ENCODE data around the gene AP5S1. TPM values are rescaled to one million over a fixed set of nuclear protein-coding genes. Genes with fewer than 3 reads are reported as not detected.

Gene AP5S1
- total and polyA plus RNA-seq, 2 experiments from 2014 or later, result 7.6 to 22.9 TPM

DNA sequence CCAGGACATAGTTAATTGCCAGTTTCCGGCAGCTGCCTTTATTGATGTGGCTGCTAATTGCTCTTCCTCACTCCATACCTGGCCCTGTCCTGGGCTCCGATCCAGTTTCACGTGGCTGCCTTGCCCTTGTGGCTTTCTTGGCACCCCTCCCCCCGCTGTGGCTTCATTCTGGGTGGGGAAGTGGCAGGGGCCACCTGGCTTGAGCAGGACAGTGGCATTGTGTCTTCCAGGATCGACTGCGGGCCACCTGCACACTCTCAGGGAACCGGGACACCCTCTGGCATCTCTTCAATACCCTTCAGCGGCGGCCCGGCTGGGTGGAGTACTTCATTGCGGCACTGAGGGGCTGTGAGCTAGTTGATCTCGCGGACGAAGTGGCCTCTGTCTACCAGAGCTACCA is 37.1 kb downstream of the AP5S1 start:
- Histone ChIP-seq H3K9me3 (ENCODE audit: low read depth) (no peaks in the 10 kb centered on the region), H3K4me3 (no peak overlapping the region), H3K36me3 (peaks cover 19% of the 10 kb centered on the region), H3K4me1 (ENCODE audit: low read depth) (no peaks in the 10 kb centered on the region), H3K27me3 (no peaks in the 10 kb centered on the region), H3K27ac (no peak overlapping the region)
- TF ChIP-seq, protein P1, sequence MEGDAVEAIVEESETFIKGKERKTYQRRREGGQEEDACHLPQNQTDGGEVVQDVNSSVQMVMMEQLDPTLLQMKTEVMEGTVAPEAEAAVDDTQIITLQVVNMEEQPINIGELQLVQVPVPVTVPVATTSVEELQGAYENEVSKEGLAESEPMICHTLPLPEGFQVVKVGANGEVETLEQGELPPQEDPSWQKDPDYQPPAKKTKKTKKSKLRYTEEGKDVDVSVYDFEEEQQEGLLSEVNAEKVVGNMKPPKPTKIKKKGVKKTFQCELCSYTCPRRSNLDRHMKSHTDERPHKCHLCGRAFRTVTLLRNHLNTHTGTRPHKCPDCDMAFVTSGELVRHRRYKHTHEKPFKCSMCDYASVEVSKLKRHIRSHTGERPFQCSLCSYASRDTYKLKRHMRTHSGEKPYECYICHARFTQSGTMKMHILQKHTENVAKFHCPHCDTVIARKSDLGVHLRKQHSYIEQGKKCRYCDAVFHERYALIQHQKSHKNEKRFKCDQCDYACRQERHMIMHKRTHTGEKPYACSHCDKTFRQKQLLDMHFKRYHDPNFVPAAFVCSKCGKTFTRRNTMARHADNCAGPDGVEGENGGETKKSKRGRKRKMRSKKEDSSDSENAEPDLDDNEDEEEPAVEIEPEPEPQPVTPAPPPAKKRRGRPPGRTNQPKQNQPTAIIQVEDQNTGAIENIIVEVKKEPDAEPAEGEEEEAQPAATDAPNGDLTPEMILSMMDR (IDR thresholded peaks at IDR 0.05; ENCODE audit: low read depth, low read length), result no peak
- DNase-seq (ENCODE audit: low read depth in 1 of 2, low spot score in 1 of 2), result no peak

DNA sequence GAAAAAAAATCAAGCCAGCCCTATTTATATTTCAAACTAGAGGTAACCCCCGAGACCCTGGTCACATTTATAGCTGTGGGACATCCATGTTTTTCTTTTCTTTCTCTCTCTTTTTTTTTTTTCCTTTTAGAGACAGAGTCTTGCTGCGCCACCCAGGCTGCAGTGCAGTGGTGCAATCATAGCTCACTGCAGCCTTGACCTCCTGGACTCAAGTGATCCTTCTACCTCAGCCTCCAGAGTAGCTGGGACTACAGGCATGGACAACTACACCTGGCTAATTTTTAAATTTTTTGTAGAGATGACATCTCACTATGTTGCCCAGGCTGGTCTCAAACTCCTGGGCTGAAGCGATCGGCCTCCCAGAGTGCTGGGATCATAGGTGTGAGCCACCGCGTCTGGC is 38.3 kb downstream of the AP5S1 start:
- Histone ChIP-seq H3K36me3 (peaks cover 32% of the 10 kb centered on the region), H3K27me3 (no peaks in the 10 kb centered on the region), H3K9me3 (ENCODE audit: low read depth) (no peaks in the 10 kb centered on the region), H3K4me1 (ENCODE audit: low read depth) (no peaks in the 10 kb centered on the region), H3K4me3 (no peak overlapping the region), H3K27ac (no peak overlapping the region)
- DNase-seq (ENCODE audit: low read depth in 1 of 2, low spot score in 1 of 2), result no peak
- TF ChIP-seq, protein P1 (IDR thresholded peaks at IDR 0.05; ENCODE audit: low read depth, low read length), result no peak

DNA sequence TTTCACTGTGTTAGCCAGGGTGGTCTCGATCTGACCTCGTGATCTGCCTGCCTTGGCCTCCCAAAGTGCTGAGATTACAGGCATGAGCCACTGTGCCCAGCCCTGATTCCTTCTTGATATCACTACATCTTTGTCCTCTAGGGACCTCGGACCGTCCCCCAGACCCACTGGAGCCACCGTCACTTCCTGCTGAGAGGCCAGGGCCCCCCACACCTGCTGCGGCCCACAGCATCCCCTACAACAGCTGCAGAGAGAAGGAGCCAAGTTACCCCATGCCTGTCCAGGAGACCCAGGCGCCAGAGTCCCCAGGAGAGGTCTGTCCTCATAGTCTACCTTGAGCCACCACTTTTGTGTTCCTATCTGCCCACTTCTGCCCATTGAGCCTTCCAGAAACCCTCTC is 40.8 kb downstream of the AP5S1 start:
- Histone ChIP-seq H3K27me3 (no peaks in the 10 kb centered on the region), H3K27ac (no peak overlapping the region), H3K4me1 (ENCODE audit: low read depth) (no peaks in the 10 kb centered on the region), H3K4me3 (no peak overlapping the region), H3K9me3 (ENCODE audit: low read depth) (no peaks in the 10 kb centered on the region), H3K36me3 (peaks cover 46% of the 10 kb centered on the region)
- no peak for DNase-seq (ENCODE audit: low read depth in 1 of 2, low spot score in 1 of 2)
- TF ChIP-seq, protein P1 (IDR thresholded peaks at IDR 0.05; ENCODE audit: low read depth, low read length), result no peak

DNA sequence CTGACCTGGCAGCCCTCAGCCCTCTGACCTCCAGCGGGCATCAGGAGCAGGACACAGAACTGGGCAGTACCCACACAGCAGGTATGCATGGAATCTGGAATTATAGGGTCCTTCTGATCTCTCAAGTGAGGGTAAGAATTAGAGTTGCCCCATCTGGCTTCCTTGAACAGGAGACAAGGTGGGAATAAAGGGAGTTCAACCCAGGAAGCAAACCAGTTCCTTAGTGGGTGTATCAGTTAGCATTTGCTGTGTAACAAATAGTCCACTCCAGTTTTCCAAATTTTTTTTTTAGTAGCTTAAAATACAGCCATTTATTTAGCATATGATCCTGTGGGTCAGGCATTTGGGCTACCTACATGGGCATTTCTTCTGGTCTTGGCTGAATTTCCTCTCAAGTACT is 42.0 kb downstream of the AP5S1 start:
- TF ChIP-seq, protein P1 (IDR thresholded peaks at IDR 0.05; ENCODE audit: low read depth, low read length), result no peak
- no peak for DNase-seq (ENCODE audit: low read depth in 1 of 2, low spot score in 1 of 2)
- no peaks in the 10 kb centered on the region for H3K9me3 ChIP-seq (ENCODE audit: low read depth)
- H3K27me3 ChIP-seq, result no peaks in the 10 kb centered on the region
- H3K4me1 ChIP-seq (ENCODE audit: low read depth), result no peaks in the 10 kb centered on the region
- H3K4me3 ChIP-seq, result no peak overlapping the region
- no peak overlapping the region for H3K27ac ChIP-seq
- peaks cover 46% of the 10 kb centered on the region for H3K36me3 ChIP-seq

DNA sequence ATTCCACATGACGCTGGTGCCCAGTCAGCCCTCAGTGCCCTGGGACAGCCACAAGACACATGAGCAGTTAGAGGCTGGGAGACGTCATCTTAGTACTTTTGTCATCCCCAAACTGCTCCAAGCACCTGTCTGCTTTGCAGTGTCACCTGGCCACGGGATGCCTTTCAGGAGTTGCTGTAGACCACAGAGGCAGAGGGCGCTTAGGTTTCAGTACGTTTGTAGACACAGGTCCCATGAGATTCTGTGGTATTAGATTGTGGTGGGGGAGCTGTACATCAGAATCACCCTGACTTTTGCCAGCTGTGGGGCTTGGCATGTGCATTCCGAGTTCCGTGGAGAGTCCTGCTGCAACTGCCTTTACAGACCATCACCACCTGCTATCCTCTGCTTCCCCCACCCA is 43.0 kb downstream of the AP5S1 start:
- Histone ChIP-seq H3K4me1 (ENCODE audit: low read depth) (no peaks in the 10 kb centered on the region), H3K4me3 (no peak overlapping the region), H3K27me3 (no peaks in the 10 kb centered on the region), H3K9me3 (ENCODE audit: low read depth) (no peaks in the 10 kb centered on the region), H3K36me3 (peaks cover 42% of the 10 kb centered on the region), H3K27ac (no peak overlapping the region)
- TF ChIP-seq, protein P1 (IDR thresholded peaks at IDR 0.05; ENCODE audit: low read depth, low read length), result no peak
- DNase-seq (ENCODE audit: low read depth in 1 of 2, low spot score in 1 of 2), result no peak

DNA sequence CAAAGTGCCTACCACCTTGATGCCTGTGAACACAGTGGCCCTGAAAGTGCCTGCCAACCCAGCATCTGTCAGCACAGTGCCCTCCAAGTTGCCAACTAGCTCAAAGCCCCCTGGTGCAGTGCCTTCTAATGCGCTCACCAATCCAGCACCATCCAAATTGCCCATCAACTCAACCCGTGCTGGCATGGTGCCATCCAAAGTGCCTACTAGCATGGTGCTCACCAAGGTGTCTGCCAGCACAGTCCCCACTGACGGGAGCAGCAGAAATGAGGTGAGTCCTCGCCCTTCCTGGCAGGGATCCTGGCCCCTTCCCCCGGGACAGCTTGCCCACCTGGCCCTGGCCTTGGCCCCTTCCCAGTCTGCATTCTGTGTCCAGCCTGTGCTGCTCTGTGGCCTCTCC is 44.2 kb downstream of the AP5S1 start:
- Histone ChIP-seq H3K27ac (no peak overlapping the region), H3K27me3 (no peaks in the 10 kb centered on the region), H3K4me3 (no peak overlapping the region), H3K4me1 (ENCODE audit: low read depth) (no peaks in the 10 kb centered on the region), H3K36me3 (peaks cover 38% of the 10 kb centered on the region), H3K9me3 (ENCODE audit: low read depth) (no peaks in the 10 kb centered on the region)
- TF ChIP-seq, protein P1 (IDR thresholded peaks at IDR 0.05; ENCODE audit: low read depth, low read length), result no peak
- DNase-seq (ENCODE audit: low read depth in 1 of 2, low spot score in 1 of 2), result no peak
